ENCODE measurements around the gene KCND3. TPM values are rescaled to one million over a fixed set of nuclear protein-coding genes. Genes with fewer than 3 reads are reported as not detected.

The KCND3 gene
- total RNA-seq, 4 donors from 2014 or later = 6.9 to 11.7 (median 9.5) TPM

GRCh38 chr1:111784273-111784901, 205.1 kb downstream of the KCND3 start:
- no peak for ATAC-seq (ENCODE audit: low FRiP score)
- no peak for DNase-seq (ENCODE audit: low spot score)
- TF ChIP-seq, protein P1, sequence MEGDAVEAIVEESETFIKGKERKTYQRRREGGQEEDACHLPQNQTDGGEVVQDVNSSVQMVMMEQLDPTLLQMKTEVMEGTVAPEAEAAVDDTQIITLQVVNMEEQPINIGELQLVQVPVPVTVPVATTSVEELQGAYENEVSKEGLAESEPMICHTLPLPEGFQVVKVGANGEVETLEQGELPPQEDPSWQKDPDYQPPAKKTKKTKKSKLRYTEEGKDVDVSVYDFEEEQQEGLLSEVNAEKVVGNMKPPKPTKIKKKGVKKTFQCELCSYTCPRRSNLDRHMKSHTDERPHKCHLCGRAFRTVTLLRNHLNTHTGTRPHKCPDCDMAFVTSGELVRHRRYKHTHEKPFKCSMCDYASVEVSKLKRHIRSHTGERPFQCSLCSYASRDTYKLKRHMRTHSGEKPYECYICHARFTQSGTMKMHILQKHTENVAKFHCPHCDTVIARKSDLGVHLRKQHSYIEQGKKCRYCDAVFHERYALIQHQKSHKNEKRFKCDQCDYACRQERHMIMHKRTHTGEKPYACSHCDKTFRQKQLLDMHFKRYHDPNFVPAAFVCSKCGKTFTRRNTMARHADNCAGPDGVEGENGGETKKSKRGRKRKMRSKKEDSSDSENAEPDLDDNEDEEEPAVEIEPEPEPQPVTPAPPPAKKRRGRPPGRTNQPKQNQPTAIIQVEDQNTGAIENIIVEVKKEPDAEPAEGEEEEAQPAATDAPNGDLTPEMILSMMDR (IDR thresholded peaks at IDR 0.05) = no peak

GRCh38 chr1:111779546-111779945, 209.9 kb downstream of the KCND3 start:
- ATAC-seq (ENCODE audit: low FRiP score) = no peak
- DNase-seq (ENCODE audit: low spot score) = no peak
- TF ChIP-seq, protein P1 (IDR thresholded peaks at IDR 0.05) = no peak

GRCh38 chr1:111778541-111779051, 210.9 kb downstream of the KCND3 start:
- TF ChIP-seq, protein P1 (IDR thresholded peaks at IDR 0.05) = no peak
- no peak for ATAC-seq (ENCODE audit: low FRiP score)
- DNase-seq (ENCODE audit: low spot score) = no peak

DNA sequence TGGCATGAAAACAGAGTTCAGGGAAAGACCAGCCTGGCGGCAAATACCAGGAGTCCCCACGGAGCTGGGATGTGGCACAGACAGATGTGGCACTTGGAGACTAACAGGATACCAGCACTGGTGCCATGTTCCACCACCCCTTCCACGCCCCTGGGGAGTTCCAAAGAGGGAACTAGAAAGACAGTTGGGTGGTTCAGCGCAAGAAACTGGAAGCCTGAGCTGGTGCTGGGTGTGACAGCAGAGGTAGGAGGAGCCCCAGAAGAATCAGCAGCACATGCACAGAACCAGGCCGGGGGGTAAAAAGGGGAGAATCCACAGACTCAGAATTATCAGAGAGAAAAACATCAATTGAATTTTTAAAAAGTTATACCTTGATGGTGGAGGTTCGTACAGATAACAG, 211.4 kb downstream of the KCND3 start:
- DNase-seq (ENCODE audit: low spot score) = no peak
- TF ChIP-seq, protein P1 (IDR thresholded peaks at IDR 0.05) = no peak
- ATAC-seq (ENCODE audit: low FRiP score) = no peak

GRCh38 chr1:111777301-111777700, 212.2 kb downstream of the KCND3 start:
- DNase-seq (ENCODE audit: low spot score) (no peak), ATAC-seq (ENCODE audit: low FRiP score) (no peak)
- TF ChIP-seq, protein P1 (IDR thresholded peaks at IDR 0.05) = no peak

GRCh38 chr1:111776861-111777260, 212.6 kb downstream of the KCND3 start:
- no peak for DNase-seq (ENCODE audit: low spot score)
- ATAC-seq (ENCODE audit: low FRiP score) = no peak
- TF ChIP-seq, protein P1 (IDR thresholded peaks at IDR 0.05) = no peak

- no peak for ATAC-seq (ENCODE audit: low FRiP score)
These were observed 213.1 kb downstream of the KCND3 start for GRCh38 chr1:111776391-111776790.

More at GRCh38 chr1:111776391-111776790, 213.1 kb downstream of the KCND3 start:
- DNase-seq (ENCODE audit: low spot score) = no peak
- TF ChIP-seq, protein P1 (IDR thresholded peaks at IDR 0.05) = no peak

Data from omental fat pad (tissue), 4 donors.